Activated CD4-positive, alpha-beta T cell treated with anti-CD3 and anti-CD28 coated beads for 36 hours (primary cell): ENCODE data around the gene PLCB1. TPM values are rescaled to one million over a fixed set of nuclear protein-coding genes. Genes with fewer than 3 reads are reported as not detected.

Source experiments
- ATAC-seq: fragments of 200-7000 bp; cut with Tn5 transposase; one replicate; pipeline ENCODE4 v1.10.0; 2021; ENCODE audit warnings: mild to moderate bottlenecking, moderate library complexity
- CTCF ChIA-PET: fragments of 350-600 bp; sonication (Branson Sonifier 250); formaldehyde crosslinking; loops from one replicate; lab custom pipeline; 2021; ENCODE audit warnings: antibody characterized with exemption; lab: Charles Lee
- POLR2A ChIA-PET: fragments of 350-600 bp; sonication (Branson Sonifier 250); formaldehyde crosslinking; loops from one replicate; lab custom pipeline; 2021; ENCODE audit warnings: antibody characterized with exemption, inconsistent platforms; lab: Charles Lee
- DNase-seq: peaks from one replicate; pipeline ENCODE4 v3.0.0-alpha.2; 2020
- H3K27ac Mint-ChIP-seq: one replicate; pipeline ENCODE4 v1.8.0; 2021; ENCODE audit warnings: mixed read lengths
- H3K27me3 Mint-ChIP-seq: one replicate; pipeline ENCODE4 v1.8.0; 2021; ENCODE audit warnings: mixed read lengths
- H3K36me3 Mint-ChIP-seq: one replicate; pipeline ENCODE4 v1.8.0; 2021; ENCODE audit warnings: low read depth, mixed read lengths
- H3K4me1 Mint-ChIP-seq: one replicate; pipeline ENCODE4 v1.8.0; 2021; ENCODE audit warnings: mixed read lengths
- H3K4me3 Mint-ChIP-seq: one replicate; pipeline ENCODE4 v1.8.0; 2021; ENCODE audit warnings: mild to moderate bottlenecking, moderate library complexity, mixed read lengths
- H3K9me3 Mint-ChIP-seq: one replicate; pipeline ENCODE4 v1.8.0; 2021; ENCODE audit warnings: low read depth, mixed read lengths
- intact Hi-C, 2 experiments: fragments of 100-400 bp; cut with DNase I in 1 of 2; cut with micrococcal nuclease in 1 of 2; formaldehyde crosslinking; loops; one replicate each; pipeline versions ENCODE4 v1.14.2 to v1.15.1; 2022 to 2024; cut with DNase I, micrococcal nuclease
- total RNA-seq, 2 experiments: library from RNA; stranded (reverse); gene quantifications; one replicate each; pipeline ENCODE4 v1.2.3, GENCODE V29; 2021

The PLCB1 gene
- total RNA-seq, 2 experiments from 2014 or later, result 1.4 to 1.5 TPM

- Mint-ChIP-seq H3K4me1 (peaks cover 23% of the 10 kb centered on the region), H3K27ac (no peak overlapping the region), H3K9me3 (no peaks in the 10 kb centered on the region), H3K36me3 (no peaks in the 10 kb centered on the region), H3K4me3 (no peak overlapping the region), H3K27me3 (peaks cover 8% of the 10 kb centered on the region)
- DNase-seq, result no peak
- intact Hi-C loops, result loop anchor here (5.0 to 10.0 kb wide), 3 partner anchors 55 to 118 kb away; no protein-coding TSS in a partner anchor
- CTCF ChIA-PET, result interaction anchor here (1.2 kb wide), 1 partner anchor 140 kb away, joined by 3 read pairs; no protein-coding TSS in a partner anchor
- POLR2A ChIA-PET, result interaction anchor here (0.6 kb wide), 2 partner anchors 91 to 946 kb away, joined by 3 to 4 read pairs; no protein-coding TSS in a partner anchor
- ATAC-seq, result no peak
Measured at GRCh38 chr20:8272766-8273165, 140.7 kb downstream of the PLCB1 start.

DNA sequence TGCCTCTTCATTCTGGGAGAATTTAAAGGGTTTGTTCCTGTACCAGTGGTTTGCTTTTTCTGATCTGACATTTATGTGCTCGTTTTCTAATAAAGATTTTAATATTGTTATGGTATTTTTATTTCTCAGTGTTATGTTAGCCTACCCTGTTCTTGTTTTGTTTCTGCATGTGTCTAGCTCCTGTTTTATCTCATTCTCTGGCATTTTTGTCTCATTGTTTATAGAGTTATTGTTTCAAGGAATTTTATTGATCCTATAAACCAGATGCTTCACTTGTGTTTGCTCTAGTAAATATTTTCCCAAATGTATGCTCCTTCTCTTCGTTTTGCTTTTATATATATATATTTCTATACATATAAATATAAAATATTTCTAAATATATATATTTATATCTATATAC is 152.8 kb downstream of the PLCB1 start:
- Mint-ChIP-seq H3K27ac (no peak overlapping the region), H3K27me3 (peaks cover 3% of the 10 kb centered on the region), H3K4me3 (no peak overlapping the region), H3K9me3 (no peaks in the 10 kb centered on the region), H3K36me3 (no peaks in the 10 kb centered on the region), H3K4me1 (no peaks in the 10 kb centered on the region)
- POLR2A ChIA-PET, result no interaction called here
- CTCF ChIA-PET, result no interaction called here
- ATAC-seq (no peak), DNase-seq (no peak)
- intact Hi-C loops, result no loop called here

- DNase-seq (no peak), ATAC-seq (no peak)
- ChIA-PET POLR2A (no interaction called here), CTCF (no interaction called here)
- intact Hi-C loops, result no loop called here
- Mint-ChIP-seq H3K4me1 (no peaks in the 10 kb centered on the region), H3K27ac (no peak overlapping the region), H3K9me3 (no peaks in the 10 kb centered on the region), H3K36me3 (no peaks in the 10 kb centered on the region), H3K27me3 (peaks cover 3% of the 10 kb centered on the region), H3K4me3 (no peak overlapping the region)
Measured at GRCh38 chr20:8287340-8287739, 155.3 kb downstream of the PLCB1 start.

DNA sequence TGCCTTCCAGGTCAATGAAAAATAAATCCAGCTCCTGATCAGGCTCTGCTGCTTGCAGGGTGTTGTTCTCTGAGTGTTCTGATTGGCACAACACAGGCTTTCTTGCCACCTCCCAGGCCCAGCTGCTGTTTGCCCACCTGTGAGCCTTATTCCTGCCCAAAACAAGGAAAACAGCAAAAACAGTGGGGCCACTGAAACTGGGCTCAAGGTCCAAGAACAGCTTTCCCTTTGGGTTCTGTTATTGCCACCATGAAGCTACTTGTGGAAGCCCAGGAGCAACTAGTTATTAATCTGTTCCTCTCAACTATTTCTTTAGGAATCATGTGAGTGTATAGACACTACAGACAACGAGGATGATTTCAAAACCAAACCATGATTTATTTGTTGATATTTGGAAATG is 159.1 kb downstream of the PLCB1 start:
- ChIA-PET POLR2A (no interaction called here), CTCF (no interaction called here)
- H3K27me3 Mint-ChIP-seq, result peaks cover 3% of the 10 kb centered on the region
- ATAC-seq, result no peak
- H3K4me3 Mint-ChIP-seq, result no peak overlapping the region
- no peak overlapping the region for H3K27ac Mint-ChIP-seq
- H3K36me3 Mint-ChIP-seq, result no peaks in the 10 kb centered on the region
- intact Hi-C loops, result no loop called here
- no peaks in the 10 kb centered on the region for H3K4me1 Mint-ChIP-seq
- no peaks in the 10 kb centered on the region for H3K9me3 Mint-ChIP-seq
- no peak for DNase-seq

DNA sequence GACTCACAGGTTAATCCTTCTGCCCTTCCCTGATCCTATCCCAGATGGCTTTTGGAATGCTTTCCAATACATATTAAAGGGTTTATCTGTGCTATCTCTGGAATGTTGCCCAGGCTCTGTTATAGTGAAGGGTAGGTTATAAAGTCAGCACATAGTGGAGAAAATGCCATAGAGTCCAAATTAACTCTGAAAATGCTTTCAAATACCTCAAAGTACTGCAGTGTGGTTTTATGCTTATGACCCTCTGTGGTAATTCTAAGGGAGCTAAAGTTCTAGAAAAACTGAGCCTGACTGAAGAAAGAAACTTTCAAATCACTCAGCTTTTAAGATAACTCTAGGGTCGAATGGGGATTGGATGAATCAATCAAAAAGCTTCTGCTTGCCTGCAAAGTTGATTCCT is 159.8 kb downstream of the PLCB1 start:
- H3K27me3 Mint-ChIP-seq, result peaks cover 3% of the 10 kb centered on the region
- POLR2A ChIA-PET, result no interaction called here

GRCh38 chr20:8292793-8293192 is 160.7 kb downstream of the PLCB1 start:
- no peaks in the 10 kb centered on the region for H3K9me3 Mint-ChIP-seq
- ATAC-seq (no peak), DNase-seq (no peak)
- intact Hi-C loops, result no loop called here
- ChIA-PET POLR2A (no interaction called here), CTCF (interaction anchor here (1.1 kb wide), 1 partner anchor 164 kb away, joined by 3 read pairs; no protein-coding TSS in a partner anchor)
- no peak overlapping the region for H3K27ac Mint-ChIP-seq
- H3K4me3 Mint-ChIP-seq, result no peak overlapping the region
- H3K4me1 Mint-ChIP-seq, result no peaks in the 10 kb centered on the region
- H3K36me3 Mint-ChIP-seq, result no peaks in the 10 kb centered on the region
- peaks cover 3% of the 10 kb centered on the region for H3K27me3 Mint-ChIP-seq

More for the DNA sequence above, 159.8 kb downstream of the PLCB1 start:
- intact Hi-C loops, result no loop called here
- ATAC-seq, result no peak
- Mint-ChIP-seq H3K36me3 (no peaks in the 10 kb centered on the region), H3K27ac (no peak overlapping the region), H3K4me3 (no peak overlapping the region), H3K4me1 (no peaks in the 10 kb centered on the region), H3K9me3 (no peaks in the 10 kb centered on the region)
- CTCF ChIA-PET, result no interaction called here
- DNase-seq, result no peak

DNA sequence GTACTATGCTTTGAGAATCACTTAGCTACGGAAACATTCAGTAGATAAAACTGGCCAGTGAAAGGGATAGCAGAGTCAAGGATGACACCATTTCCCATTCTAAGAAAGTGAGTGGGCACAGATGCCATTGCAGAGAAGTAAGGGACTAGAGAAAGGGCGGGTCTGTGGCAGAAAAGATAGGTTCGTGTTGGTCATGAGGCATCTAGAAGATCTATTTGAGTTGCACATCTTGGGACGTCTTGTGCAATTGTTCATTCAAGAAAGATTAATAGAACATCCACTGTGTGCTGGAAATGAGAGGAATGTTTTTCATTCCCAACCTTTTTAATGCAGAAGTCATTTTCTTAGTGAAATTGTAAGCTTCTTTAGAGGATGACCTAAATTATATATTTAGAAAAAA is 161.7 kb downstream of the PLCB1 start:
- ChIA-PET POLR2A (no interaction called here), CTCF (interaction anchor here (1.1 kb wide), 1 partner anchor 165 kb away, joined by 3 read pairs; no protein-coding TSS in a partner anchor)
- no peak overlapping the region for H3K4me3 Mint-ChIP-seq
- H3K27me3 Mint-ChIP-seq, result no peaks in the 10 kb centered on the region
- intact Hi-C loops, result no loop called here
- no peaks in the 10 kb centered on the region for H3K36me3 Mint-ChIP-seq
- H3K9me3 Mint-ChIP-seq, result no peaks in the 10 kb centered on the region
- DNase-seq, result no peak
- no peak overlapping the region for H3K27ac Mint-ChIP-seq
- ATAC-seq, result no peak
- H3K4me1 Mint-ChIP-seq, result no peaks in the 10 kb centered on the region

DNA sequence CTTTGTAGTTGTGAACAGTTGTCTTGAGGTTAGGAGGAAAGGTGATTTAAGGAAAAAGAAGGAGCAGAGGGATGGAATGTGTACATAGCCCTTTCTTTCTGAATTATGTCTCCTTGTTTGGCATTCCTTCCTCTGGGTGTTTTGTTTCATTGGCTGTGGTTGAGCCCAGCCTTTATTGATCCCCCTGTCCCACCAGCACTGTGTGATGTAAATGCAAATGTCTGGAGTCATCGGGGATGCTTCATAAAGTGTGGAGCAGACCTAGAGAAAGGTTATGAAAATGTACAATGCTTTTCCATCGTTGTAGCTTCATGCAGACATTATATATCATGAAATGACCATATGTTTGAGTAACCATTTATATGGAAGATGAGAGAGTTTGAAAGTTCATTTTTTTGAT is 164.5 kb downstream of the PLCB1 start:
- Mint-ChIP-seq H3K4me3 (no peak overlapping the region), H3K9me3 (no peaks in the 10 kb centered on the region), H3K27me3 (no peaks in the 10 kb centered on the region), H3K36me3 (no peaks in the 10 kb centered on the region), H3K4me1 (no peaks in the 10 kb centered on the region), H3K27ac (no peak overlapping the region)
- POLR2A ChIA-PET, result no interaction called here
- CTCF ChIA-PET, result interaction anchor here (1.4 to 1.9 kb wide), 2 partner anchors 10 to 426 kb away, joined by 3 to 5 read pairs; no protein-coding TSS in a partner anchor
- no peak for ATAC-seq
- no peak for DNase-seq
- intact Hi-C loops, result no loop called here

DNA sequence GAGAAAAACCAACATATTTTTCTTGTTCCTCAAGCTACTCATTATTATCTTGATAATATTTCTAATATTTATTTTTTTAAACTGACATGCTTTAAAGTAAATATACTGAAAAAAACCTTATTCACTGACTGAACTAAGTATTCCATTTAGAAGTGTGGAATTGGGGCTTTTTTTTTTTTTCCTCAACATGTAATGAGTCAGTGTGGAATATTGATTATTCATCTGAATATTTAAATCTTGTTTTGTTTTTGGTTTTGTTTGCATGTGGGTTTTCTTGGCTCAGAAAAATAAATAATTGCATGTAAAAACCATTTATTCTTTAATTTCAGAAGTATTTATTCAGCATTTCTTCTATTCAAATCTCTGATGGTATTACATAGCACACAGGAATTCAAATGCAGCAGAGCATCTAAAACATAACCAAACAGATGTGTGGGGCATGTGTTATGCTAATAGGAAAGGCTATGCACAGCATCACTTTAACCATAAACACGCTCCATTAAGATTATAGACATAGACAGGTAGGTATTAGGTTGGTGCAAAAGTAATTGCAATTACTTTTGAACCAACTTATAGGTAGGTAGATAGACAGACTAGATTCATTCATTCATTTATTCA is 166.5 kb downstream of the PLCB1 start:
- H3K36me3 Mint-ChIP-seq, result no peaks in the 10 kb centered on the region
- H3K4me1 Mint-ChIP-seq, result no peaks in the 10 kb centered on the region
- ATAC-seq, result no peak
- H3K27ac Mint-ChIP-seq, result no peak overlapping the region
- H3K4me3 Mint-ChIP-seq, result no peak overlapping the region
- H3K27me3 Mint-ChIP-seq, result peaks cover 2% of the 10 kb centered on the region
- H3K9me3 Mint-ChIP-seq, result no peaks in the 10 kb centered on the region
- no peak for DNase-seq
- ChIA-PET POLR2A (no interaction called here), CTCF (no interaction called here)
- intact Hi-C loops, result no loop called here

- Mint-ChIP-seq H3K9me3 (no peaks in the 10 kb centered on the region), H3K4me1 (peaks cover under 1% of the 10 kb centered on the region), H3K4me3 (no peak overlapping the region), H3K27me3 (peaks cover 2% of the 10 kb centered on the region), H3K27ac (no peak overlapping the region), H3K36me3 (no peaks in the 10 kb centered on the region)
- ATAC-seq, result no peak
- ChIA-PET POLR2A (no interaction called here), CTCF (interaction anchor here (0.7 to 1.2 kb wide), 2 partner anchors 10 to 24 kb away, joined by 3 to 4 read pairs; no protein-coding TSS in a partner anchor)
- no peak for DNase-seq
- intact Hi-C loops, result loop anchor here (10.0 kb wide), 3 partner anchors 155 to 425 kb away; no protein-coding TSS in a partner anchor
Measured at GRCh38 chr20:8299921-8300320, 167.9 kb downstream of the PLCB1 start.

- POLR2A ChIA-PET, result no interaction called here
- peaks cover 5% of the 10 kb centered on the region for H3K4me1 Mint-ChIP-seq
- no peak for ATAC-seq
- H3K27me3 Mint-ChIP-seq, result peaks cover 2% of the 10 kb centered on the region
- no peak overlapping the region for H3K27ac Mint-ChIP-seq
- no peak for DNase-seq
- CTCF ChIA-PET, result no interaction called here
- intact Hi-C loops, result loop anchor here (10.0 kb wide), 3 partner anchors 153 to 423 kb away; no protein-coding TSS in a partner anchor
- no peak overlapping the region for H3K4me3 Mint-ChIP-seq
- H3K9me3 Mint-ChIP-seq, result no peaks in the 10 kb centered on the region
- no peaks in the 10 kb centered on the region for H3K36me3 Mint-ChIP-seq
Measured at GRCh38 chr20:8301655-8302054, 169.6 kb downstream of the PLCB1 start.

GRCh38 chr20:8303651-8304050 is 171.6 kb downstream of the PLCB1 start:
- Mint-ChIP-seq H3K4me1 (peaks cover 5% of the 10 kb centered on the region), H3K27me3 (peaks cover 2% of the 10 kb centered on the region), H3K9me3 (no peaks in the 10 kb centered on the region), H3K36me3 (no peaks in the 10 kb centered on the region), H3K27ac (no peak overlapping the region), H3K4me3 (no peak overlapping the region)
- POLR2A ChIA-PET, result no interaction called here
- ATAC-seq, result no peak
- CTCF ChIA-PET, result interaction anchor here (0.6 to 1.9 kb wide), 4 partner anchors 9 to 178 kb away, joined by 3 to 8 read pairs (median 4); no protein-coding TSS in a partner anchor
- intact Hi-C loops, result loop anchor here (10.0 kb wide), 3 partner anchors 151 to 421 kb away; no protein-coding TSS in a partner anchor
- no peak for DNase-seq
